Panc1 (cell line): ENCODE results near the gene CAVIN3. TPM values are rescaled to one million over a fixed set of nuclear protein-coding genes. Genes with fewer than 3 reads are reported as not detected.

ENCODE experiments used
- ATAC-seq: fragments of 200-7000 bp; cut with Tn5 transposase; 2 replicates; pipeline ENCODE4 v1.9.1; 2020; ENCODE audit warnings: mild to moderate bottlenecking, moderate library complexity
- BruUV-seq: library from RNA; stranded (reverse); fragments of 400-500 nt; replicated peaks from 2 replicates; lab custom pipeline; 2021; lab: Mats Ljungman, UMichigan
- CTCF ChIA-PET: fragments of 300-600 bp; sonication (Branson Sonifier 250); formaldehyde crosslinking; loops from one replicate; lab custom pipeline; 2022; ENCODE audit warnings: antibody characterized with exemption; lab: Charles Lee
- POLR2A ChIA-PET: fragments of 300-600 bp; sonication (Branson Sonifier 250); formaldehyde crosslinking; loops from one replicate; lab custom pipeline; 2022; ENCODE audit warnings: antibody characterized with exemption; lab: Charles Lee
- DNase-seq: peaks from one replicate; pipeline ENCODE4 v3.0.0-alpha.2; 2010; ENCODE audit warnings: low read depth, low spot score
- H3K27ac ChIP-seq: 2 replicates; pipeline ENCODE4 v1.5.1; 2011; ENCODE audit warnings: mild to moderate bottlenecking, low read length, inconsistent platforms
- H3K27me3 ChIP-seq: fragments of 200-500 bp; sonication (Bioruptor generic); 2 replicates; pipeline ENCODE4 v1.6.0; 2014; ENCODE audit warnings: low read length, inconsistent platforms; ENCODE audit not compliant: control insufficient read depth, insufficient read depth
- H3K36me3 ChIP-seq: fragments of 200-500 bp; sonication (Bioruptor generic); 2 replicates; pipeline ENCODE4 v1.5.1; 2014; ENCODE audit warnings: inconsistent platforms, mild to moderate bottlenecking, low read length, moderate library complexity; ENCODE audit not compliant: control insufficient read depth, insufficient read depth
- H3K4me1 ChIP-seq: 2 replicates; pipeline ENCODE4 v1.5.1; 2011; ENCODE audit warnings: inconsistent platforms, mild to moderate bottlenecking, low read length, moderate library complexity; ENCODE audit not compliant: control insufficient read depth, insufficient read depth
- H3K4me3 ChIP-seq, 2 experiments: 2 replicates each; pipeline ENCODE4 v1.5.1; 2011 to 2012; ENCODE audit warnings: low read depth in 2 of 2, low read length in 2 of 2, mild to moderate bottlenecking in 2 of 2, inconsistent platforms in 1 of 2, moderate library complexity in 1 of 2
- H3K9me3 ChIP-seq: fragments of 200-500 bp; sonication (Bioruptor generic); 2 replicates; pipeline ENCODE4 v1.5.1; 2014; ENCODE audit warnings: low read depth, mild to moderate bottlenecking, inconsistent platforms, low read length, moderate library complexity; ENCODE audit not compliant: control insufficient read depth, insufficient read depth
- POLR2AphosphoS5 ChIP-seq: IDR thresholded peaks from 2 replicates; pipeline ENCODE4 v1.6.1; 2012; ENCODE audit warnings: mild to moderate bottlenecking, low read depth, low read length, moderate library complexity
- SIN3A ChIP-seq: IDR thresholded peaks from 2 replicates; pipeline ENCODE4 v1.6.1; 2012; ENCODE audit warnings: low read depth, mild to moderate bottlenecking, low read length, moderate library complexity, borderline replicate concordance; ENCODE audit not compliant: insufficient read depth
- TCF7L2 ChIP-seq: IDR thresholded peaks from 2 replicates; pipeline ENCODE4 v1.6.1; 2011; ENCODE audit warnings: mild to moderate bottlenecking, low read depth, low read length, inconsistent platforms
- in situ Hi-C: cut with HindIII; loops from 2 replicates; pipeline ENCODE4 v1.10.0; 2016; ENCODE audit warnings: low sequenced_read_pairs, low pct_unique_long_range_greater_than_20kb
- intact Hi-C: fragments of 100-400 bp; cut with micrococcal nuclease; formaldehyde crosslinking; loops from one replicate; pipeline ENCODE4 v1.10.0; 2022; ENCODE audit not compliant: unreplicated experiment
- total RNA-seq: library from RNA; stranded (reverse); gene quantifications from one replicate; pipeline ENCODE4 v1.2.1, GENCODE V29; 2021; ENCODE audit not compliant: unreplicated experiment
- TF ChIP-seq, protein P1 (sequence below), 2 experiments: IDR thresholded peaks; 2 replicates each; pipeline ENCODE4 v1.6.1; 2011 to 2012; ENCODE audit warnings: low read depth in 2 of 2, control low read depth in 1 of 2, low read length in 1 of 2, mild to moderate bottlenecking in 1 of 2, moderate library complexity in 1 of 2; ENCODE audit not compliant: insufficient read depth in 1 of 2
- TF ChIP-seq, protein P2 (sequence below): fragments of 450-650 bp; IDR thresholded peaks from 2 replicates; pipeline ENCODE4 v1.5.1; 2017; ENCODE audit warnings: mild to moderate bottlenecking

CAVIN3 gene
- total RNA-seq, 1 experiment from 2014 or later: 31.1 TPM

DNA sequence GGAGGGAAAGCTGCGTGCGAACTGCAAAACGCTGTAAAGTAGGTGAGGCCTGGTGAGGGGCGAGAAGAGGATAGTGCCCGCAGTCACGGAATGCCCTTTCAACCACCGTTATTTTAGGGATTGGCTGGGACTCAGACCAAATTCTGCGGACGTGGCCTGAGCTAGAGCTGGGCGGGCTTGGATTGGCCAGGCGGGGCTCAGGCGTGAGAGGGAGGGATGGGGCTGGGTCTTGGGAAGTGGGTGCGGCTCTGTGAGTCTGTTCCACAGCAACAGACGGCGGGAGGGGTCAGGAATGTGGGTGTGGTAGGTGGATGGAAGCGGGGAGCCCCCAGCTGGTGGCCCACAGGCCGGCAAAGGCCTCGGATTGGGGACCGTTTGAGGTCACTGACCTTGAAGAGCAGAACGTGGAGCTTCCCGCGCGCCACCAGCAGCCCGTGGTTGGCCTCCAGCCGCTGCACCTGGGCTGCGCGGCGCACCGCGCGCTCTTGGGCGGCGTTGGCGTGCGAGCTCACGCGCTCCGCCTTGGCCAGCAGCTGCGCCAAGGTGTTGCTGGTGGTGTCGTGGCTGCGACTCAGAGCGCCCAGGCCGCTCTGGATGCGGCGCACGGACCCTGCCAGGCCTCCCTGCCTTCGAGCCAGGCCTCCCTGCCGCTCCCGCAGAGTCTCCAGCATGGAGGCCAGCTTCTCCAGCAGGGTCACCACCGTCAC lies 444 bp downstream of the CAVIN3 start:
- BruUV-seq: TSS peak; percentile 77
- H3K27ac ChIP-seq: peak overlapping the region; percentile 88
- H3K4me3 ChIP-seq: peak overlapping the region; percentile 50 to 85
- CTCF ChIA-PET: interaction anchor here (0.5 to 1.5 kb wide), 5 partner anchors 38 to 328 kb away, joined by 3 to 5 read pairs (median 3); no protein-coding TSS in a partner anchor
- H3K36me3 ChIP-seq: no peaks in the 10 kb centered on the region
- POLR2A ChIA-PET: interaction anchor here (0.5 to 0.6 kb wide), 3 partner anchors 22 to 732 kb away, joined by 5 to 7 read pairs (median 5); no protein-coding TSS in a partner anchor
- in situ Hi-C loops: no loop called here
- intact Hi-C loops: loop anchor here (10.0 kb wide), 1 partner anchor 1695 kb away; no protein-coding TSS in a partner anchor
- peaks cover under 1% of the 10 kb centered on the region; the same call in 1 of the 2 replicates for H3K27me3 ChIP-seq
- peak; percentile 78 for DNase-seq
- peaks cover 15% of the 10 kb centered on the region for H3K4me1 ChIP-seq
- TF ChIP-seq TCF7L2: peak; percentile 80; the same call in 1 of the 2 replicates
- TF ChIP-seq POLR2AphosphoS5: peak; percentile 48; the same call in 1 of the 2 replicates
- TF ChIP-seq SIN3A: no peak
- no peaks in the 10 kb centered on the region for H3K9me3 ChIP-seq
- peak; percentile 92 for ATAC-seq

DNA sequence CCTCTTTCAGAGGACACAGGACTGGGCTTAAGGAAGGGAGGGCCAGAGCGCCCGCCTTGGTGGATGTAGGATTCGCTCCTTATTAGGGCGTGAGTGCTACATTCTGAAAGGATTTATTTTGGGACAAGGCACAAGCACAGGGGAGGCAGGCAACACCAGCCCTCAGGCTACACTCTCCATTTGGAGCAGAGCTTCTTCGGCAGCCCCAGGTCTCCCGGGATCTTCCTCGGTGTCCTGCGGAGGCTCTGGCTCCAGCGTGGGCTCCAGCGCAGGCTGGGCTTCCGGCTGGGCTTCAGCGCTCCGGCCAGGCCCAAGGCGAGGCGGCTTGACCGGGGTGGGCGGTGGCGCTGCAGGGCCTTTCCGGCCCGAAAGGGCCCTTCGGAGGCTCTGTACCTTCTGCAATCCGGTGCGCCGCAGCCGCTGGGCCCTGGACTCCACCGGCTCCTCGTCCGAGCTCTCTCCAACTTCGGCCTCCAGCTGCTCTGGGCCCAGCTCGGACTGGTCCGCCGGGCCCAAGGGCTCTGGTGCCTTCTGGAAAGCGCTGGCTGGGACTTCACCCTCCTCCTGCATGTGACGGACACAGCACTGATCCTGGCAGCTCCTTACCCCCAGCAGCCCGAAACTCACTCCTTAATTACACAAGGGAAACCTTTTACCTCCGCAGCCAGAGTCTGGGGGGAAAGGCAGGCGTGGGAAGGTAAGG lies 1.1 kb downstream of the CAVIN3 start:
- H3K36me3 ChIP-seq: no peaks in the 10 kb centered on the region
- CTCF ChIA-PET: interaction anchor here (0.5 to 1.5 kb wide), 2 partner anchors 37 to 44 kb away, joined by 4 to 5 read pairs; no protein-coding TSS in a partner anchor
- in situ Hi-C loops (no loop called here), intact Hi-C loops (loop anchor here (10.0 kb wide), 1 partner anchor 1694 kb away; no protein-coding TSS in a partner anchor)
- peak overlapping the region; percentile 50 to 85 for H3K4me3 ChIP-seq
- peaks cover 15% of the 10 kb centered on the region for H3K4me1 ChIP-seq
- H3K9me3 ChIP-seq: no peaks in the 10 kb centered on the region
- H3K27ac ChIP-seq: peak overlapping the region; percentile 88
- TF ChIP-seq, protein P1, sequence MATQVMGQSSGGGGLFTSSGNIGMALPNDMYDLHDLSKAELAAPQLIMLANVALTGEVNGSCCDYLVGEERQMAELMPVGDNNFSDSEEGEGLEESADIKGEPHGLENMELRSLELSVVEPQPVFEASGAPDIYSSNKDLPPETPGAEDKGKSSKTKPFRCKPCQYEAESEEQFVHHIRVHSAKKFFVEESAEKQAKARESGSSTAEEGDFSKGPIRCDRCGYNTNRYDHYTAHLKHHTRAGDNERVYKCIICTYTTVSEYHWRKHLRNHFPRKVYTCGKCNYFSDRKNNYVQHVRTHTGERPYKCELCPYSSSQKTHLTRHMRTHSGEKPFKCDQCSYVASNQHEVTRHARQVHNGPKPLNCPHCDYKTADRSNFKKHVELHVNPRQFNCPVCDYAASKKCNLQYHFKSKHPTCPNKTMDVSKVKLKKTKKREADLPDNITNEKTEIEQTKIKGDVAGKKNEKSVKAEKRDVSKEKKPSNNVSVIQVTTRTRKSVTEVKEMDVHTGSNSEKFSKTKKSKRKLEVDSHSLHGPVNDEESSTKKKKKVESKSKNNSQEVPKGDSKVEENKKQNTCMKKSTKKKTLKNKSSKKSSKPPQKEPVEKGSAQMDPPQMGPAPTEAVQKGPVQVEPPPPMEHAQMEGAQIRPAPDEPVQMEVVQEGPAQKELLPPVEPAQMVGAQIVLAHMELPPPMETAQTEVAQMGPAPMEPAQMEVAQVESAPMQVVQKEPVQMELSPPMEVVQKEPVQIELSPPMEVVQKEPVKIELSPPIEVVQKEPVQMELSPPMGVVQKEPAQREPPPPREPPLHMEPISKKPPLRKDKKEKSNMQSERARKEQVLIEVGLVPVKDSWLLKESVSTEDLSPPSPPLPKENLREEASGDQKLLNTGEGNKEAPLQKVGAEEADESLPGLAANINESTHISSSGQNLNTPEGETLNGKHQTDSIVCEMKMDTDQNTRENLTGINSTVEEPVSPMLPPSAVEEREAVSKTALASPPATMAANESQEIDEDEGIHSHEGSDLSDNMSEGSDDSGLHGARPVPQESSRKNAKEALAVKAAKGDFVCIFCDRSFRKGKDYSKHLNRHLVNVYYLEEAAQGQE (IDR thresholded peaks at IDR 0.05; ENCODE audit: insufficient read depth in 1 of 2, low read depth in 2 of 2, low read length in 1 of 2): no peak
- TF ChIP-seq, protein P2, sequence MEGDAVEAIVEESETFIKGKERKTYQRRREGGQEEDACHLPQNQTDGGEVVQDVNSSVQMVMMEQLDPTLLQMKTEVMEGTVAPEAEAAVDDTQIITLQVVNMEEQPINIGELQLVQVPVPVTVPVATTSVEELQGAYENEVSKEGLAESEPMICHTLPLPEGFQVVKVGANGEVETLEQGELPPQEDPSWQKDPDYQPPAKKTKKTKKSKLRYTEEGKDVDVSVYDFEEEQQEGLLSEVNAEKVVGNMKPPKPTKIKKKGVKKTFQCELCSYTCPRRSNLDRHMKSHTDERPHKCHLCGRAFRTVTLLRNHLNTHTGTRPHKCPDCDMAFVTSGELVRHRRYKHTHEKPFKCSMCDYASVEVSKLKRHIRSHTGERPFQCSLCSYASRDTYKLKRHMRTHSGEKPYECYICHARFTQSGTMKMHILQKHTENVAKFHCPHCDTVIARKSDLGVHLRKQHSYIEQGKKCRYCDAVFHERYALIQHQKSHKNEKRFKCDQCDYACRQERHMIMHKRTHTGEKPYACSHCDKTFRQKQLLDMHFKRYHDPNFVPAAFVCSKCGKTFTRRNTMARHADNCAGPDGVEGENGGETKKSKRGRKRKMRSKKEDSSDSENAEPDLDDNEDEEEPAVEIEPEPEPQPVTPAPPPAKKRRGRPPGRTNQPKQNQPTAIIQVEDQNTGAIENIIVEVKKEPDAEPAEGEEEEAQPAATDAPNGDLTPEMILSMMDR: no peak; the same call in 1 of the 2 replicates
- TF ChIP-seq POLR2AphosphoS5 (no peak), SIN3A (no peak)
- peaks cover 8% of the 10 kb centered on the region; the same call in 1 of the 2 replicates for H3K27me3 ChIP-seq
- DNase-seq (no peak), ATAC-seq (peak; percentile 37)
- POLR2A ChIA-PET: interaction anchor here (0.6 kb wide), 1 partner anchor 58 kb away, joined by 3 read pairs; no protein-coding TSS in a partner anchor
- TSS peak; percentile 91 for BruUV-seq
